IPS-20b (cell line): ENCODE measurements around the gene ANKS6.

ENCODE experiments used
- H3K27ac ChIP-seq: one replicate; pipeline ENCODE4 v1.5.1; 2013; ENCODE audit warnings: low read length
- H3K27me3 ChIP-seq: 2 replicates; pipeline ENCODE4 v1.6.1; 2013; ENCODE audit warnings: mild to moderate bottlenecking, low read length, inconsistent platforms; ENCODE audit not compliant: insufficient read depth
- H3K36me3 ChIP-seq: 2 replicates; pipeline ENCODE4 v1.6.1; 2013; ENCODE audit warnings: low read depth, mild to moderate bottlenecking, inconsistent platforms, low read length, moderate library complexity; ENCODE audit not compliant: insufficient read depth
- H3K4me1 ChIP-seq: 2 replicates; pipeline ENCODE4 v1.6.1; 2013; ENCODE audit warnings: mild to moderate bottlenecking, control low read depth, inconsistent platforms, low read length, moderate library complexity; ENCODE audit not compliant: insufficient read depth
- H3K4me3 ChIP-seq: 2 replicates; pipeline ENCODE4 v1.5.1; 2013; ENCODE audit warnings: mild to moderate bottlenecking, low read length, inconsistent platforms
- H3K9ac ChIP-seq: 2 replicates; pipeline ENCODE4 v1.6.1; 2013; ENCODE audit warnings: low read depth, mild to moderate bottlenecking, inconsistent platforms, low read length, moderate library complexity
- H3K9me3 ChIP-seq: 2 replicates; pipeline ENCODE4 v1.6.1; 2013; ENCODE audit warnings: mild to moderate bottlenecking, low read depth, low read length, inconsistent platforms; ENCODE audit not compliant: insufficient read depth

Gene ANKS6

GRCh38 chr9:98763986-98764745 is 32.2 kb downstream of the ANKS6 start:
- Histone ChIP-seq H3K4me3 (no peak overlapping the region), H3K27ac (no peak overlapping the region), H3K9ac (no peak overlapping the region), H3K9me3 (no peaks in the 10 kb centered on the region), H3K27me3 (no peaks in the 10 kb centered on the region), H3K4me1 (no peaks in the 10 kb centered on the region), H3K36me3 (peaks cover 52% of the 10 kb centered on the region)

DNA sequence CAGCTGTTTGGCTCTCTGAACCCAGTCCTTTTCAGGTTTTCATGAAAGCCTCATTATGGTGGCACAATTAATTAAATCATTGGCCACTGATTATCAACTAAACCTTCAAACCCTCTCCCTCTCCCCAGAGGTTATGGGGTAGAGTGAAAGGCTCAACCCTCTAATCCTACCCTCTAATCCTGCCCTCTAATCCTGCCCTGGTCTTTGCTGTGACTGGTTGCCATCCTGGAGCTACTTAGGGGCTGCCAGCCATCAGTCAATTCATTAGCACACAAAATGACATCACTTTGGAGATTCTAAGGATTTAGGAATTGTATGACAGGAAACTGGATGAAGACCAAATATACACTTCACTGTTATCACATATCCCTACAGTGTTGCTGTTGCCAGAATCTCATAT is 36.1 kb downstream of the ANKS6 start:
- H3K4me3 ChIP-seq = no peak overlapping the region
- no peaks in the 10 kb centered on the region for H3K9me3 ChIP-seq
- H3K4me1 ChIP-seq = no peaks in the 10 kb centered on the region
- H3K27me3 ChIP-seq = no peaks in the 10 kb centered on the region
- no peak overlapping the region for H3K9ac ChIP-seq
- no peak overlapping the region for H3K27ac ChIP-seq
- peaks cover 39% of the 10 kb centered on the region for H3K36me3 ChIP-seq

DNA sequence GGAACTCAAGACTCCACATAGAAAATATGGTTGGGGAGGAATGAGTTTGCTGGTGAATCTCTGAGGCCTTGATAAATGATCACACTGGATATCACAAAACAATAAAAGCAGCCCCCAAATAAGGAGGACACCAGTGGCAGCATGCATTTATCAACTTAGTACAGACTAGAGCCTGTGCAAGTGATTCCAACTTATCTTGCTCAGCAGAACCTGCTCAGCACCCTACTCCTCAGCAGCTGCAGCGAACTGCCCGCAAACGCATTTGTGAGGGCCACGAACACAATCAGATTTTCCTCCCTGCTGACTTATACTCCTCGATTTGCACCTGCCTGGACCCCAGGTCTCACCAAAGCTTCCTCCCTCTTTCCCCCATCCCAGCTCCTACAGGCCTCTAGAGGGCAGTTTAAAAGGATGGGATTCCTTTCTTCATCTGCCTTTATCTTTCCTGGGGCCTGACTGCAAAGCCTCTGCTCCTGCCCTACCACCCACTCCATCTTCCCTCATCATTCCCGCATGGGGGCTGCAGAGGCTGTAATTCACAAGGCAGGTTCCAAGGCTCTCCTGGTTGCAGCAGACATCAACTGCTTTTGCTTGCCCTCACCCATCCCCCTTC is 41.2 kb downstream of the ANKS6 start:
- Histone ChIP-seq H3K9ac (no peak overlapping the region), H3K4me3 (no peak overlapping the region), H3K4me1 (no peaks in the 10 kb centered on the region), H3K36me3 (peaks cover 64% of the 10 kb centered on the region), H3K27ac (no peak overlapping the region), H3K9me3 (no peaks in the 10 kb centered on the region), H3K27me3 (no peaks in the 10 kb centered on the region)

DNA sequence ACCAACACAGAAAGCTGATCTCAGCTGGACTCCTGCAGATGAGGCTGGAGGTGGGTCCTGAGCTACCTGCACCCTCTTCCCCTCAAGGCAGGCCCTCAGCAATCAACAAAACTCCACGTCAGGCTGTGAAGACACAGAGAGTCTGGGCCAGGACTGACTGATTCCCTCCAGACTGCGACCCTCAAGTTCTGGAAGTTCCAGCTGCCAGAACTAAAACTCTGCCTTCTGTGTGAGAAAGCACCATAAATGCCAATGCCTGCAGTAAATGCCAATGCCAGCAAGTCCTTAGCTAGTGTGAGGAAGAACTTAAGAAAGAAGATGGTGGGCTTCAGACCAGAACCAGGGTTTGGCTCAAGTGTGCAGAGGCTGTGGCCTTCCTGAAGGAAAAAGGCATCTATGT is 45.1 kb downstream of the ANKS6 start:
- Histone ChIP-seq H3K4me3 (no peak overlapping the region), H3K36me3 (peaks cover 74% of the 10 kb centered on the region), H3K27ac (no peak overlapping the region), H3K9ac (no peak overlapping the region), H3K27me3 (no peaks in the 10 kb centered on the region), H3K4me1 (no peaks in the 10 kb centered on the region), H3K9me3 (no peaks in the 10 kb centered on the region)

DNA sequence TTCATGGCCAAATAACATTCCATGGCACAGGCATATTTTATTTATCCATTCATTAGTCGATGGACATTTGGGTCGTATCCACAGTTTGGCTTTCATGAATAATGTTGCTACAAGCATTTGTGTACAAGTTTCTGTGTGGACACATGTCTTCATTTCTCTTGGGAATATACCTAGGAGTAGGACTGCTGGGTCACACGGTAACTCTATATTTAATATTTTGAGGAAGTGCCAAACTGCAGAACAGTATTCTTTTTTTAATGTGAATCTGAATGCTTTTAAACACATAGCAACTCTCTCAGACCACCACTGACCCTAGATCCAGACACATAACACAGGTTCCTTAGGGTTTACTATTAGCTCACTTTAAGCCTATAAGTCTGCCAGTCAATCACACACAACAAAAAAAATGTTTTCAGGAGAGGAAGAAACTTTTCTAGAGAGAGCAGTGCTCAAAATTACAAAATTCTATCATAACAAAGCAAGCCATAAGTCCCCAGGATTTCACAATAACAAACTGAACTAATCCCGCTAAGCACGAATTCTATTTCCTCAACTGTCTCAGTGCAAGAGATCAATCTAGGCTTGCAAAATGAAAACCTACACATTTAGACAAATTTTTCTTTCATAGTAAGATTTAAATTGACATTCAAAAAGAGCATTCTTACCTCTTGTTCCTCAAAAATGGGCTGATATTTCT is 45.8 kb downstream of the ANKS6 start:
- H3K9me3 ChIP-seq = no peaks in the 10 kb centered on the region
- peaks cover 74% of the 10 kb centered on the region for H3K36me3 ChIP-seq
- H3K9ac ChIP-seq = no peak overlapping the region
- H3K4me1 ChIP-seq = no peaks in the 10 kb centered on the region
- no peak overlapping the region for H3K27ac ChIP-seq
- H3K4me3 ChIP-seq = no peak overlapping the region
- no peaks in the 10 kb centered on the region for H3K27me3 ChIP-seq

DNA sequence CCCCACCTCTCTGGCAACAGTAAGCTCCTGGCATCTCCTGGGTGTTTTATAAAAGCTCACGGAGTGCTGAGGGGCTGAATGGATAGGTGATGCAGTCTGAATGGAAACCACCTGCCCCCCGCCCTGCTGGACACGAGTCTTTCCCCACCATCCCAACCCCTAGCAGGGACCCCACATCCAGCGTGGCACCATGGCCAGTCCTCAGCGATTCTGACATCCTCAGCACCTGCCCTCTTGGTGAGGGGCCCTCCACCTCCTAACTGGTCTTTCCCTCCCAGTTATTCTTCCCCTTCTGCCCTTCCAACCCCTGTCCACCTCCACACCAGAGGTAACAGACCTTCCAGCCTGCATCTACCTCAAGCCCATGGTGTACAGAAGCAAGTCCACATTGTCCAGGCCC is 48.9 kb downstream of the ANKS6 start:
- H3K4me1 ChIP-seq = no peaks in the 10 kb centered on the region
- no peaks in the 10 kb centered on the region for H3K27me3 ChIP-seq
- no peak overlapping the region for H3K27ac ChIP-seq
- H3K9me3 ChIP-seq = no peaks in the 10 kb centered on the region
- no peak overlapping the region for H3K4me3 ChIP-seq
- H3K36me3 ChIP-seq = peaks cover 63% of the 10 kb centered on the region
- H3K9ac ChIP-seq = no peak overlapping the region

DNA sequence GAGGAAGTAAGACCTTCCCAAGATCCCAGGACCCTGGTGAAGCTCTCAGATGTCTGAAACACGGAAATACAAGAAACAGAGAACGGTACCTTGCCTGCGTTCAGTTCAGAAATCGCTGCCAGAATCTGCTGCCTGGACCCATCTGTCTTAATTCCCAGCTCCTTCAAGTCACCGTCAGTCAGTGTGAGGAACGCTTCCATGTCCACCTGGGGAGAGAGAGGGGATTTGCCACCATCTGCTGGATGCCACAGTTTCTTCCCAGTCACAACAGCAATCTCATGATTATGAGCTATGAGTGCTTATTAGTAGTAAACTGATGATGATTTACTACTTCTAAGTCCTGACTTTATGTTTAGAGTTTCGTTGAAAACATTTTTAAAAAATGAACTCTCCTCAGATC is 50.9 kb downstream of the ANKS6 start:
- Histone ChIP-seq H3K9me3 (no peaks in the 10 kb centered on the region), H3K36me3 (peaks cover 56% of the 10 kb centered on the region), H3K27me3 (no peaks in the 10 kb centered on the region), H3K9ac (no peak overlapping the region), H3K4me3 (no peak overlapping the region), H3K27ac (no peak overlapping the region), H3K4me1 (no peaks in the 10 kb centered on the region)

DNA sequence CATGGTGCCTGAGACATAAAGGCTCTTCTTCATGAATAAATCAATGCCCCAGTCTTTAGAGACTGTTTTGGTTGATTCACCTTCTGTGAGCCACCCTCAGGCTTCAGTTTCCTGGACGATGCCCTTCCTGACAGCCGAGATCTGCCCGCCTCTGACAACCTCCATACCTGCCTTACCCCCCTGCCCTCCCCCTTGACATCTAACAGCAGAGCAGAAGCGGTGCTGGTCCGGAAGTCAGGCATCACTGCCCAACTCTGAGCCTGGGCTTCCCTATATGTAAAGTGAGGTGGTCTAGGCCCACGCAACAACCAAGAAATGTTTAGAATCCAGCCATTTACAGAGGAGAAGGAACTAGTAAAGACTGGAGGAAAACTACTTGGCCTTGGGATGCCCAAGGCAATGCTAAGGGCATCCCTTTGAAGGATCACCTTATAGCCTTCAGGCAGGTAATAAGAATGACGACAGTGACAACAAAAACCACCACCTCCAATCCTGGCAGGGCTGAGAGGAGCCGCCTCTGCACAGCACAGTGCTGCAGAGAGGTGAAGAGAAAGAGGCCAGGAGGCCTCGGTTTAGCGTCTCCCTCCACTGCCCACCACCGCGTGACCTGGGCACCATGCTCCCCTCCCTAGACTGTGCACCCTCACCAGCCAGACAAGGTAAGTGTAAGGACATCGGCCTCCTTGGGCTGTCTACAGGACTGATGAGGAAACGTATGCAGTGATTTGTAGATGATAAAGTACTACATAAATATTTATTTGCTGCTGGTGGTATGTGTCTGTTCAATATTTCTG is 52.3 kb downstream of the ANKS6 start:
- peaks cover 2% of the 10 kb centered on the region; the same call in 1 of the 2 replicates for H3K9me3 ChIP-seq
- peaks cover 46% of the 10 kb centered on the region for H3K36me3 ChIP-seq
- H3K4me3 ChIP-seq = no peak overlapping the region
- H3K27me3 ChIP-seq = no peaks in the 10 kb centered on the region
- no peaks in the 10 kb centered on the region for H3K4me1 ChIP-seq
- no peak overlapping the region for H3K9ac ChIP-seq
- H3K27ac ChIP-seq = no peak overlapping the region

DNA sequence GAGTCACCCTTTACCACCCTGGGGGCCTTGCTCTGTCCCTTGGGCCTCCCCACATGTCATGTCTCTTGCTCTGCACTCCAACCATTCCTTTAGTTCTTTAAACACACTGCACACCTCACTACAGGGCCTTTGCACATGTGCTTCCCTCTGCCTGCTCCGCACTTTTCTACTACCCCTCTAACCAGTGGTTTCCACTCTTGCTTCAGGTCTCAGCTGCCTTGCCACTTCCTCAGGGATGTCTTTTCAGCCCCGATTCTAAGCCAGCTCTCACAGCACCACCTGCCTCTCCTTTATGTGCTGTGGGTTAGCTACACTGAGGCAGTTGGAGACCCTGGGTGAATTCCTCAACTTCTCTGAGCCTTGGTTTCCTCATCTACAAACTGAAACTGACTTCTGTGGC is 53.0 kb downstream of the ANKS6 start:
- H3K9ac ChIP-seq = no peak overlapping the region
- peaks cover 6% of the 10 kb centered on the region; the same call in 1 of the 2 replicates for H3K9me3 ChIP-seq

GRCh38 chr9:98742325-98743280 is 53.8 kb downstream of the ANKS6 start:
- peaks cover 6% of the 10 kb centered on the region; the same call in 1 of the 2 replicates for H3K9me3 ChIP-seq
- H3K4me1 ChIP-seq = no peaks in the 10 kb centered on the region
- no peak overlapping the region for H3K9ac ChIP-seq
- peaks cover 47% of the 10 kb centered on the region for H3K36me3 ChIP-seq
- H3K4me3 ChIP-seq = no peak overlapping the region
- H3K27ac ChIP-seq = no peak overlapping the region
- no peaks in the 10 kb centered on the region for H3K27me3 ChIP-seq

More for the DNA sequence above, 53.0 kb downstream of the ANKS6 start:
- Histone ChIP-seq H3K4me1 (no peaks in the 10 kb centered on the region), H3K27ac (no peak overlapping the region), H3K4me3 (no peak overlapping the region), H3K27me3 (no peaks in the 10 kb centered on the region), H3K36me3 (peaks cover 44% of the 10 kb centered on the region)
